Measurements from ENCODE around the gene VPS37B. TPM values are rescaled to one million over a fixed set of nuclear protein-coding genes. Genes with fewer than 3 reads are reported as not detected.

VPS37B gene
- total and polyA plus RNA-seq, 4 experiments from 2014 or later = 18.8 to 23.7 (median 22.2) TPM

DNA sequence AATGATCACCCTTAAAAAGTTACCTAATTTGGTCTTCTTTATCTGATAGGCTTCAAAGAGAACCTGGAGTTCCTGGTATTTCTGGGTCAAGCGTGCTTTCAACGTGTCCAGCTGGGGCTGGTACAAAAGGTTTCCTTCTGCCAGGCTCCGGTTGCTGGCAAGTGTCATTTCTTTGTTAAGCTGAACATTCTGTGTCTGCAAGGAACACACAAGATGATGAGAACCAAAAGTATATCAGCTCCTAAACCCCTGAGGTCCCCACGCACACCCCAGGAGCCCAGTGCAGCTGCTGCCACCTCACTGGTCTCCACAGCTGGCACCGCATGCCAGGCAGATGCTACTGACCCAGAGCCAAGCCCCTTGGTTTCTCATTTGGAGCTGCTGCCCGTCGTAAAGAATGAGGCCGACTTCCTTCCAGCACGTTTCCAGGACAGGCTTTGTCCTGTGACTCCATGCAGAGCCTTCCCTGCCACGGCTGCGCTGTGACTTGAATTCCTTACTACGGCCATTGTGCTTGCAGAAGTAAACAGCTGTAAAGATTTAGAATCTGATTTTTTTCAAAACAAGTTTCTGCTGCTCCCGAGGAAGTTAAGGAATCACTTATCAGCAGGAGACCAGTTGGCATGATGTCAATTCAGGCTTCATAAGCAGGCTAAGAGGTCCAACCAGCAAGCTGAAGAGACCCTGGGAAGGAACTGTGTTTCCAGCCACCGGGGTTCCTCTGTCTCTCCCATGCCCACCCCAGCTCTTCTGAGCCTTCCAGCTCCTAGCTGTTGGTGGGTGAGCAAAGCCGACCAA lies 24.9 kb downstream of the VPS37B start:
- no peaks in the 10 kb centered on the region for H3K27me3 ChIP-seq (ENCODE audit: insufficient read depth, low read length)
- Mint-ChIP-seq H3K27me3 (no peaks in the 10 kb centered on the region), H3K27ac (peak overlapping the region; percentile 62 to 97 (median 94)), H3K9me3 (peaks cover 0 to 2% (median 0%) of the 10 kb centered on the region in 8 donors), H3K4me3 (peak overlapping the region; percentile 84 to 94 (median 91)), H3K36me3 (peaks cover 31 to 42% of the 10 kb centered on the region in 2 donors), H3K4me1 (peaks cover 41 to 71% (median 54%) of the 10 kb centered on the region in 4 donors)
- CTCF ChIA-PET (ENCODE audit: partially characterized antibody) = interaction anchor here (0.7 to 4.1 kb wide), 15 partner anchors 9 to 83 kb away, joined by 3 to 36 read pairs (median 6); partner anchors contain the start of gene VPS37B
- H3K9me3 ChIP-seq (ENCODE audit: control insufficient read depth in 1 of 2, low read length in 2 of 2) = no peaks in the 10 kb centered on the region
- no peak for DNase-seq
- peak overlapping the region; percentile 47 for H3K27ac ChIP-seq (ENCODE audit: low read depth, low read length)
- H3K36me3 ChIP-seq (ENCODE audit: insufficient read depth, low read length) = peaks cover 37% of the 10 kb centered on the region
- POLR2A ChIA-PET (ENCODE audit: partially characterized antibody) = interaction anchor here (0.6 to 6.4 kb wide), 13 partner anchors 8 to 362 kb away, joined by 3 to 96 read pairs (median 7); partner anchors contain the start of genes ARL6IP4, HIP1R, MPHOSPH9 and MTRFR
- peak overlapping the region; percentile 25 to 41 for H3K4me3 ChIP-seq (ENCODE audit: low read length in 2 of 2)
- intact Hi-C loops (cut with micrococcal nuclease) = no loop called here
- peaks cover 59% of the 10 kb centered on the region for H3K4me1 ChIP-seq (ENCODE audit: insufficient read depth, low read length)

DNA sequence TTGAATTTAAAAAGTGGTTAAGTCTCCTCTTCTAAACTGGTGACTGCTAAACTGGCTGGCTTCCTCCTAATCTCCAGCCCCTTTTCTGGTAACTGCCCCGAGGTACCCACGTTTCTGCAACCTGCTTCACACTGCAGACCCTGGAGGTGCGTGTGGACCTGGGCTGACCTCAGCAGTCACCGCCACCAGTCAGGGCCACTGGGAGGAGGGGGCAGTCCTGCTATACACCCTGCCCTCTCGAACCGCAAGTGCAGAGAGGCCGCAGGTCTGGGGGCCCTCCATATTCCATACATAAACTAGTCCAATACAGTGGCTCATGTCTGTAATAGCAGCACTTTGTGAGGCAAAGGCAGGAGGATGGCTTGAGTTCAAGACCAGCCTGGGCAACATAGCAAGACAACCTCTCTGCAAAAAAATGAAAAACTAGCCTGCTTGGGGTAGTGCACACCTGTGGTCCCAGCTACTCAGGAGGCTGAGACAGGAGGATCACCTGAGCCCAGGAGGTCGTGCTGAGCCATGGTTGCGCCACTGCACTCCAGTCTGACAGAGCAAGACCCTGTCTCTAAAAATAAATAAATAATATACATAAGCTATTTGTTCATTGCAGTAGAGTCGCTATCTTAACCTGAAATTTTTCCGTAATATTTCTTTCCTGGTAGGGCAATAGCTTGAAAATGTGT lies 25.6 kb downstream of the VPS37B start:
- H3K9me3 ChIP-seq (ENCODE audit: control insufficient read depth in 1 of 2, low read length in 2 of 2) = no peaks in the 10 kb centered on the region
- peaks cover 52% of the 10 kb centered on the region for H3K4me1 ChIP-seq (ENCODE audit: insufficient read depth, low read length)
- ChIA-PET POLR2A (ENCODE audit: partially characterized antibody) (interaction anchor here (1.4 to 6.4 kb wide), 6 partner anchors 10 to 362 kb away, joined by 7 to 96 read pairs (median 18); partner anchors contain the start of genes MPHOSPH9, MTRFR and VPS37B), CTCF (ENCODE audit: partially characterized antibody) (interaction anchor here (1.1 to 4.1 kb wide), 12 partner anchors 9 to 86 kb away, joined by 3 to 36 read pairs (median 7); partner anchors contain the start of gene VPS37B)
- intact Hi-C loops (cut with micrococcal nuclease) = no loop called here
- H3K36me3 ChIP-seq (ENCODE audit: insufficient read depth, low read length) = peaks cover 37% of the 10 kb centered on the region
- no peak overlapping the region for H3K4me3 ChIP-seq (ENCODE audit: low read length in 2 of 2)
- Mint-ChIP-seq H3K36me3 (peaks cover 31 to 43% of the 10 kb centered on the region in 2 donors), H3K4me1 (peaks cover 35 to 63% (median 48%) of the 10 kb centered on the region in 4 donors), H3K27ac (peak overlapping the region in 4 of 7 donors; percentile 62 to 97 (median 68)), H3K27me3 (no peaks in the 10 kb centered on the region), H3K4me3 (peak overlapping the region in 3 of 8 donors; percentile 36 to 94 (median 91)), H3K9me3 (peaks cover 0 to 4% (median 0%) of the 10 kb centered on the region in 8 donors)
- DNase-seq = no peak
- H3K27ac ChIP-seq (ENCODE audit: low read depth, low read length) = no peak overlapping the region
- no peaks in the 10 kb centered on the region for H3K27me3 ChIP-seq (ENCODE audit: insufficient read depth, low read length)

- H3K27ac Mint-ChIP-seq = peak overlapping the region in 5 of 7 donors; percentile 21 to 62 (median 42)
- intact Hi-C loops (cut with micrococcal nuclease) = no loop called here
- H3K4me3 Mint-ChIP-seq = peak overlapping the region in 1 of 8 donors; percentile 8
- CTCF ChIA-PET (ENCODE audit: partially characterized antibody) = interaction anchor here (0.7 to 4.1 kb wide), 7 partner anchors 8 to 86 kb away, joined by 3 to 36 read pairs (median 9); no protein-coding TSS in a partner anchor
- Histone ChIP-seq H3K9me3 (ENCODE audit: control insufficient read depth in 1 of 2, low read length in 2 of 2) (no peaks in the 10 kb centered on the region), H3K4me3 (ENCODE audit: low read length in 2 of 2) (no peak overlapping the region), H3K27ac (ENCODE audit: low read depth, low read length) (no peak overlapping the region), H3K4me1 (ENCODE audit: insufficient read depth, low read length) (peaks cover 44% of the 10 kb centered on the region), H3K27me3 (ENCODE audit: insufficient read depth, low read length) (no peaks in the 10 kb centered on the region), H3K36me3 (ENCODE audit: insufficient read depth, low read length) (peaks cover 37% of the 10 kb centered on the region)
- peaks cover 0 to 4% (median 0%) of the 10 kb centered on the region in 8 donors for H3K9me3 Mint-ChIP-seq
- peaks cover 32 to 58% (median 44%) of the 10 kb centered on the region in 4 donors for H3K4me1 Mint-ChIP-seq
- no peak for DNase-seq
- H3K27me3 Mint-ChIP-seq = no peaks in the 10 kb centered on the region
- POLR2A ChIA-PET (ENCODE audit: partially characterized antibody) = interaction anchor here (0.6 to 6.4 kb wide), 4 partner anchors 27 to 363 kb away, joined by 3 to 96 read pairs (median 7); partner anchors contain the start of genes ABCB9, MPHOSPH9, MTRFR and OGFOD2
- peaks cover 33 to 51% of the 10 kb centered on the region in 2 donors for H3K36me3 Mint-ChIP-seq
Measured at GRCh38 chr12:122869207-122869973, 26.5 kb downstream of the VPS37B start.

DNA sequence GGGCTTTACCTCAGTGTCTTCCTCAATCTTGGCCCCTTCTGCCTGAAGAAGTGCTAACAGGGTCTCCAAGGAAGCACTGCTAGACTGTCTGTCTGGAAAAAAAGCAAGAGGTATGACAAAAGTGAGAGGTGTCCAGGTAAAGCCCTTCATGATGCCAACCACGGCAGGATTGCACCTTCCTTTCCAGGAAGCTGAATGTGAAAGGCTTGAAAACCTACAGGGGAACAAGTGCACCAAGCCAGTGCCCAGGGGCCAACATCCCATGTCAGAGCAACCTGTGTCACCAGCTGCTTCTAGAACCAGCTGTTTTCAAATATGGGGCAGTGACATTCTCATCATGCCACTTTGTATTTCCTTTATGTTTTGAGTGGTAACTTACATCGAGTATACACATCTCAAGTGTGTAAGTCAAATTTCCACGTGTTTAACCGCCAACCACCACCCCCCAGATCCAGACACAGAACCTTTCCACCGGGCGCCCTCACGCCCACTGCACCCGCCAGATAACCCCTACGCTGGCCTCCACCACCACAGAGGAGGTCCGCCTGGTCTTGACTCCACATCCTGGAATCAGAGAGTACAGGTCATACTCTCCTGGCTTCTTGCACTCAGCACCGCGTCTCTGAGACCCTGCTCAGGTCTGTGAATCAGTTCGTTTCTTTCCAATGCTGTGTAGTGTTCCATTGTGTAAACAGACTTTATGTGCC lies 27.3 kb downstream of the VPS37B start:
- ChIA-PET CTCF (ENCODE audit: partially characterized antibody) (interaction anchor here (1.4 kb wide), 1 partner anchor 84 kb away, joined by 4 read pairs; no protein-coding TSS in a partner anchor), POLR2A (ENCODE audit: partially characterized antibody) (no interaction called here)
- peaks cover 0 to 4% (median 0%) of the 10 kb centered on the region in 8 donors for H3K9me3 Mint-ChIP-seq
- H3K4me1 Mint-ChIP-seq = peaks cover 24 to 51% (median 36%) of the 10 kb centered on the region in 4 donors
- H3K4me3 Mint-ChIP-seq = peak overlapping the region in 1 of 8 donors; percentile 18
- H3K27me3 Mint-ChIP-seq = no peaks in the 10 kb centered on the region
- H3K36me3 Mint-ChIP-seq = peaks cover 35 to 52% of the 10 kb centered on the region in 2 donors
- peaks cover 37% of the 10 kb centered on the region for H3K36me3 ChIP-seq (ENCODE audit: insufficient read depth, low read length)
- H3K4me3 ChIP-seq (ENCODE audit: low read length in 2 of 2) = no peak overlapping the region
- peaks cover 36% of the 10 kb centered on the region for H3K4me1 ChIP-seq (ENCODE audit: insufficient read depth, low read length)
- no peaks in the 10 kb centered on the region for H3K9me3 ChIP-seq (ENCODE audit: control insufficient read depth in 1 of 2, low read length in 2 of 2)
- peak overlapping the region in 5 of 7 donors; percentile 12 to 70 (median 42) for H3K27ac Mint-ChIP-seq
- no peaks in the 10 kb centered on the region for H3K27me3 ChIP-seq (ENCODE audit: insufficient read depth, low read length)
- intact Hi-C loops (cut with micrococcal nuclease) = no loop called here
- DNase-seq = no peak
- no peak overlapping the region for H3K27ac ChIP-seq (ENCODE audit: low read depth, low read length)

DNA sequence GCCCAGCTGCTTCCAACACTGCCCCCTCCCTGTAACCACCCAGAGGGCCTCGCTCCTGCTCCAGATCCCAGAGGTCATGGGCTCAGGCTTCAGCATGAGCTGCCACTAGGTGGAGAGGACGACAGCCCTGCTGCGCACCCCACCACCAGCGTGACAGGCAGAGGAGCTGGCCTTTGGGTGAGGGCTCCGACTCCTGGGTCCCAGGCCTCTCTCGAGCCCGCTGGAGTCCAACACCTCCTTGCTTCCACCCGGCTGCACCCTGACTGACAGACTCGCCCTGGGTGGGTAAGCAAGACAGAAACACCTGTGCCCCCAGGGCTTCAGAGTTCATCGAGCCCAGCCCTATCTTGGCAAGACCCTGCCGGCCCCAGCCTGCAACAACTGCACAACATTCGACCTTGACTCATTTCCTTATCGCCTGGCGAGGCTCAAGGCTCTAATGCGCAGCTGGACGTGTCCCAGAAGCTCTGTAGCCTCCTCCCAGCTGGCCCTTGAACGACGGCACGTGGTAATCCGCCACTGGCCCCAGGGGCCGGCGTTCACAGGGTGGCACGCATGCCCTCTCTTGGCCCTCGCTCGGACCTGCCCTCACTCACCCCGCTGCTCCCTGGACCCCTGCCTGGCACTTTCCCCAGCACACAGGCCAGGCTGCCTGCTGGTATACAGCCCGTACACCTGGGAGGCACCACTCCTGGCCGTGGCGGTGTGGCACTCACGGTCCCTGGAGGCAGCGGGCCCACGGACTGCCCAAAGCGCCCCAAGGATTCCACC lies 28.0 kb downstream of the VPS37B start:
- Mint-ChIP-seq H3K4me1 (peaks cover 17 to 43% (median 29%) of the 10 kb centered on the region in 4 donors), H3K27ac (peak overlapping the region in 2 of 7 donors; percentile 29 to 79), H3K27me3 (no peaks in the 10 kb centered on the region), H3K4me3 (no peak overlapping the region), H3K36me3 (peaks cover 35 to 51% of the 10 kb centered on the region in 2 donors), H3K9me3 (peaks cover 0 to 4% (median 0%) of the 10 kb centered on the region in 8 donors)
- peaks cover 37% of the 10 kb centered on the region for H3K36me3 ChIP-seq (ENCODE audit: insufficient read depth, low read length)
- ChIA-PET CTCF (ENCODE audit: partially characterized antibody) (interaction anchor here (1.4 kb wide), 1 partner anchor 85 kb away, joined by 4 read pairs; no protein-coding TSS in a partner anchor), POLR2A (ENCODE audit: partially characterized antibody) (interaction anchor here (1.0 to 1.7 kb wide), 2 partner anchors 12 to 21 kb away, joined by 4 to 7 read pairs; no protein-coding TSS in a partner anchor)
- no peak overlapping the region for H3K4me3 ChIP-seq (ENCODE audit: low read length in 2 of 2)
- peaks cover 29% of the 10 kb centered on the region for H3K4me1 ChIP-seq (ENCODE audit: insufficient read depth, low read length)
- intact Hi-C loops (cut with micrococcal nuclease) = no loop called here
- H3K9me3 ChIP-seq (ENCODE audit: control insufficient read depth in 1 of 2, low read length in 2 of 2) = no peaks in the 10 kb centered on the region
- DNase-seq = no peak
- no peak overlapping the region for H3K27ac ChIP-seq (ENCODE audit: low read depth, low read length)
- H3K27me3 ChIP-seq (ENCODE audit: insufficient read depth, low read length) = no peaks in the 10 kb centered on the region

Data from CD4-positive, alpha-beta memory T cell (primary cell).